Skeletal muscle cell (primary cell): Measurements from ENCODE around the gene MEOX1.
A peak's percentile ranks its signal among the peaks of the same experiment; 100 is the strongest.

Experiments
- DNase-seq: peaks from one replicate; pipeline ENCODE4 v3.0.0-alpha.2; 2010; ENCODE audit warnings: low read depth
- H3K4me3 ChIP-seq: 2 replicates; pipeline ENCODE4 v1.5.1; 2011; ENCODE audit warnings: low read depth, mild to moderate bottlenecking, control low read depth, low read length, moderate library complexity

Gene MEOX1

DNA sequence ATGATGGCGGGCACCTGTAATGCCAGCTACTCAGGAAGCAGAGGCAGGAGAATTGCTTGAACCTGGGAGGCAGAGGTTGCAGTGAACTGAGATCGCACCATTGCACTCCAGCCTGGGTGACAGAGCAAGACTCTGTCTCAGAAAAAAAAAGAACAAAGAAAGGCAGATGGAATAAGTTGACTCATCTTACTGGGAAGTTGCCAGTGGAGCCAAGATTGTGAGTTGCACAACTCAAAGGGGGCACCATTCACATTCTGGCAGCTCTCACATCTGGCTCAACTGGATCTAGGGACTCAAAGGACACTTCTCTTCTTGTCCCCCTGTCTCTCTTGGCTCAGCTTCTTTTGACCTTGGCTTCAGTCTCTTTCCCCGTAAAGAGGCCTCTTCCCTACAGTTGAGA is 61.9 kb downstream of the MEOX1 start:
- no peak overlapping the region for H3K4me3 ChIP-seq
- DNase-seq: peak; percentile 65

DNA sequence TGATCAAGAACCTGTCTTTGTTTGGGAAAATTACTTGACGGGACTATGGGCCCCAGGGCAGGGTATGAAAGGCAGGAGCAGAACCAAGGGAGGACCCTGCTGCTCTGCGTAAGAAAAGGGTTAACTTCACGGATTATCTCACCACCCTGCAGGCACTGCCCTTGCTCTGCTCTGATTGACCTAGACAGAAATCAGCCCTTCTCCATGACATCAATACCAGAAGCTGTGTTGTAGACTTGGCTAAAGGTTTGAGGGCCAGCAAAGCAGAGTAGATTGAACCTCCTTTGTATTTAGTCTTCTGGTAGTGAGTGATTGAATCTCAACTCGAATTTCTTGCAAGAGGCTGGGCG is 62.7 kb downstream of the MEOX1 start:
- no peak for DNase-seq
- H3K4me3 ChIP-seq: no peak overlapping the region

DNA sequence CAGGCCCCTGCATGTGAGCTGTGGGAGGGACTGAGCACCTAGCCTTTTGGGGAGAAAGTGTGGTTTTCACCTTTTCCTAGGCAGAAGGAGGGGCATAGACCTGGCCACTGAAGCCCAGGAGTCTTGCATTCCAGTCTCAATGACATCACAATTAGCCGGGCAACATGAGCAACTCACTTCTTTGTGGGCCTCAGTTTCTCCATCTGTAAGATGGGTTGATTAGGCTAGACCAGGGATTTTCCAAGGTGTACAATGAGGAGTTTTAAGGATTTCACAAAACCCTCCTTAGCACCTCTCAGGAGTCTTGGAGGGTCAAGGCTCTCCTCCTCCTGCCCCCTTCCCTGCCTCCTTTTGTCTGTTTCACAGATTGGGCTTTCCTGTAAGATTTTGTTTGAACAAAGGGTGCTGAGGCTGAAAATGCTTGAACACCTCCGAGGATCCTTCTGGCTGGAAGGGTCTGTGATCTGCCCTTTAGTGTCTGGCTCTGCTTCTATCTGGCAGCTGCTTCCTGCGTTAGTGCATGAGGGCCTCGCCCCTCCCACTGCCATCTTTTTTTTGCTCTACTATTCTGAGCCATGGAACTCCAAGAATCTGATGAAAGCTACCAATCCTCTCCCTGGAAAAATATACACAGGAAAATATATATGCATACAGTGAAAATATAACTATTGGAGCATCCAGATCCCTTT is 63.2 kb downstream of the MEOX1 start:
- no peak for DNase-seq

DNA sequence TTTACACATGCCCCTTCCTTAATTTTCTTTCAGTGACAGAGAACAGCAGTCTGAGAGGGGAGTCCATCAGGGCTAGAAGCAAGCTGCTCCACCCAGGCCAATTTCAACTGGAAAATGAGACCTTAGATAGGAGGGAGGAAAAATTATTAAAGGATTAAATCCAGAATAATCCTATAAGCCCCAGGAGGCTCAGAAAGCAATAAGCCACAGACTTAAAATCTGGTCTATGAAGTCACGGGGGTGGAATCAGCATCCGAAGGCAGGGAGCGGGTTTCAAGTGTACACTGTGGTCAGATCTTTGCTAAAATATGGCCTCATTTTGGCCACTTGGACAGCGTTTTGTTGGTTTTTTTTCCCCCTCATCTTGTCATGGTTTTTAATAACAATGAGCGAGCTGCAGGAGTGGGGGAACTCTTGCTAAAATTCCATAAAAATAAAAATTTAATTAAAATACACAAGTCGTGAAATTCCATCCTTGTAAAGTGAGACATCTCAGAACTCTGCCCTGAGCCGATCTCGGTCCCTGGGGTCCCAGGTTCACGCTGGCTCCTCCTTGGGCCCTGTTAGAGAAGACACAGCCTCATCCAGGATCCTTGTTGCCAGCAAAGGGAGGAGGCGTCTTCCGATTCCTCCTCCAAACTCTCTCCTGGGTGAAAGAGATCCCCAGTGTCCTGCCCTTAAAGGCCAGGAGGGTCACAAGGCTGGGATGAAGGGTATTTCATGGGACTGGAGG is 63.9 kb downstream of the MEOX1 start:
- DNase-seq: no peak
- H3K4me3 ChIP-seq: no peak overlapping the region

More for the DNA sequence above, 63.2 kb downstream of the MEOX1 start:
- H3K4me3 ChIP-seq: no peak overlapping the region

GRCh38 chr17:43595466-43595865 is 66.3 kb downstream of the MEOX1 start:
- DNase-seq: no peak

GRCh38 chr17:43591779-43592562 is 69.8 kb downstream of the MEOX1 start:
- H3K4me3 ChIP-seq: no peak overlapping the region
- DNase-seq: peak; percentile 81

More at GRCh38 chr17:43595466-43595865, 66.3 kb downstream of the MEOX1 start:
- H3K4me3 ChIP-seq: no peak overlapping the region

DNA sequence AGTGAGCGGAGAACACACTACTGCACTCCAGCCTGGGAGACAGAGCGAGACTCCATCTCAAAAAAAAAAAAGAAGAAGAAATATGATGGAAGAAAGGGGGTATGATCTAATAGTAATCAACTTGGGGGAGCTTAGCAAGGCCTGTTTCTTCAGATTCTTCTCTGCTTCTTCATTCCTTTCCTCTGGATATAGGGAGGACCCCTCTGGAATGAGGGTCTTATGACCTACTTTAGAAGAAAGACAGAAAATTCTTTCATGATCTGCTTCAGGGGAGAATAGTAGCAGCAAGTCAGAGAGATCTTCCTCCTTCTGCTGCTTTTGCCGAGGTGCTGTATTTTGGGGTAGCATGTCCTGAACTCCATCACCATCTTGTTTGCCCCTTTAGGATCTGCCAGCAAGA is 70.7 kb downstream of the MEOX1 start:
- H3K4me3 ChIP-seq: no peak overlapping the region
- DNase-seq: no peak
